Tibial nerve (tissue), 4 donors: ENCODE measurements around the gene EML6. TPM values are rescaled to one million over a fixed set of nuclear protein-coding genes. Genes with fewer than 3 reads are reported as not detected.

Source experiments
- DNase-seq, 2 donors: peaks; one replicate each; pipeline ENCODE4 v3.0.0-alpha.2; 2019; ENCODE audit warnings: low spot score in 2 of 2
- H3K27ac ChIP-seq, 4 donors: fragments of 200-600 bp; sonication (generic) in 3 of 4; one replicate each; pipeline ENCODE4 v1.5.1; 2017 to 2019; ENCODE audit warnings: mild to moderate bottlenecking in 1 of 4
- H3K27me3 ChIP-seq, 2 donors: fragments of 200-600 bp; sonication (generic) in 1 of 2; one replicate each; pipeline versions ENCODE4 v1.5.1 to v1.6.0; 2017 to 2019
- H3K36me3 ChIP-seq, 3 donors: fragments of 200-600 bp; sonication (generic); one replicate each; pipeline ENCODE4 v1.5.1; 2018 to 2019
- H3K4me1 ChIP-seq, 4 donors: fragments of 200-600 bp; sonication (generic) in 3 of 4; one replicate each; pipeline ENCODE4 v1.5.1; 2017 to 2019
- H3K4me3 ChIP-seq, 4 donors: fragments of 200-600 bp; sonication (generic) in 3 of 4; one replicate each; pipeline ENCODE4 v1.5.1; 2017 to 2019; ENCODE audit warnings: mild to moderate bottlenecking in 1 of 4, moderate library complexity in 1 of 4
- H3K9me3 ChIP-seq, 4 donors: fragments of 200-600 bp; sonication (generic) in 3 of 4; one replicate each; pipeline ENCODE4 v1.5.1; 2017 to 2019
- EP300 ChIP-seq, 2 donors: sonication (generic); formaldehyde crosslinking; IDR thresholded peaks; one replicate each; pipeline ENCODE4 v1.6.1; 2017; ENCODE audit warnings: antibody characterized with exemption in 2 of 2, mild to moderate bottlenecking in 1 of 2
- POLR2A ChIP-seq, 2 donors: fragments of 450-650 bp; IDR thresholded peaks; one replicate each; pipeline ENCODE4 v1.6.1; 2017; ENCODE audit warnings: antibody characterized with exemption in 2 of 2, mild to moderate bottlenecking in 2 of 2, moderate library complexity in 2 of 2
- WGBS, 2 donors: methylation state at CpG; one replicate each; pipeline ENCODE4 v1.1.5; 2018; 5-methylcytosine and 5-hydroxymethylcytosine counted together
- total RNA-seq, 4 donors: library from RNA; depleted of rRNA; stranded (reverse); fragments of >200 nt; gene quantifications; one replicate each; pipeline ENCODE4 v1.1.0, GENCODE V29; 2016
- TF ChIP-seq, protein P1 (sequence below), 5 experiments: fragments of 200-600 bp in 3 of 5; fragments of 450-650 bp in 2 of 5; sonication (generic) in 3 of 5; IDR thresholded peaks; one replicate each; pipeline ENCODE4 v1.5.1; 2016 to 2019; ENCODE audit warnings: antibody characterized with exemption in 5 of 5, mild to moderate bottlenecking in 3 of 5, moderate library complexity in 2 of 5

EML6 gene
- total RNA-seq, 4 donors from 2014 or later: 0.60 to 18.0 (median 0.93) TPM

DNA sequence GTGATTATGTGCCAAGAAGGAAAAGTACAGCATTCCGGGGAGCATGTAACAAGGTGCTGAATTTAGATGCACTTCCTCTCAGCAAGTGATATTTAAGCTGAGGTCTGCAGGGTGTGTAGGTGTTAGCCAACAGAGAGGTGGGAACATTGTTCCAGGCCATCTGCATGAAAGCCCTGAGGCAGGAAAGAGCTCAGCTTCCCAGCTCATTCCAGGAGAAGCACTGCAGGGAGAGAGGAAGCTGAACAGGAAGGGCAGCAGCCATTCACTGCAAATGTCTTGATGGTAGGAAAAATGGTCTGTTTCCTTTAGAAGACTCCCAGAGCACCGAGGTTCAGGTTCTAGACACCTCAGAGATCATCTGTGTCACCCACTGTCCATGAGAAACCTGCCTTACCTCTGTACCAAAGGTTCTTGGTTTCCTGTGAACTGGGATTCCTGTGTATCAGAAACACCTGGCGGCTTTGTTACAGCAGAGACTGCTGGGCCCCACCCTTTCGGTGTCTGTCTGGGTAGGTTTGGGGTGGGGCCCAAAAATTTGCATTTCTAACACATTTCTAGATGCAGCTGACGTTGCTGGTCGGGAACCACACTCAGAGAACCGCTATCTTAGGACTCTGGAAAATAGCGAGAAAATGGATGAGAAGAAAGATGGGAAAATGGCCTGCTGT is 242.8 kb downstream of the EML6 start:
- H3K27ac ChIP-seq: no peak overlapping the region
- no peak overlapping the region for H3K4me3 ChIP-seq
- peaks cover 0 to 26% (median 0%) of the 10 kb centered on the region in 3 donors for H3K36me3 ChIP-seq
- no peaks in the 10 kb centered on the region for H3K27me3 ChIP-seq
- no peaks in the 10 kb centered on the region for H3K9me3 ChIP-seq
- WGBS, 2 donors: 82 to 85% methylated on average over 8 of the region's 8 CpGs
- no peak for DNase-seq
- TF ChIP-seq EP300 (IDR thresholded peaks at IDR 0.05): no peak
- peaks cover 0 to 34% (median 0%) of the 10 kb centered on the region in 4 donors for H3K4me1 ChIP-seq

DNA sequence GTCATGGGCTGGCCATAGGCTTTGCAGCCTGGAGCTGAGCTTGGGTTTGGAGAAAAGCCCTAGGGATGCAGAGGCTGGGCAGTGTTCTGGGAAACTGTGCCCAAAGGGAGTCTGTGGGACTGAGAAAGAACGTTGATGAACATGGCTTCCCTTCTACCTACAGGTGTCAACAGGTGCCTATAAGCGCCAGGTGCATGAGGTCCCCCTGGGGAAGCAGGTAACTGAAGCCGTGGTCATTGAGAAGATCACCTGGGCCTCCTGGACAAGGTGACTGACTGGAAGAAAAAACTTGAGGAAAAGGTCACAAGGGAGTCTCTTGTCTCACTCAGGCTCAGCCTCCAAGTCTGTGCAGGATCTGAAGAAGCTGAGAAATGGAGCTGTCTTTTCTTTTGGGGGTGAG is 243.4 kb downstream of the EML6 start:
- H3K27ac ChIP-seq: no peak overlapping the region
- H3K4me3 ChIP-seq: no peak overlapping the region
- 89 to 95% methylated on average over 3 of the region's 3 CpGs for WGBS, 2 donors
- H3K36me3 ChIP-seq: peaks cover 0 to 31% (median 0%) of the 10 kb centered on the region in 3 donors
- DNase-seq: no peak
- H3K9me3 ChIP-seq: no peaks in the 10 kb centered on the region
- TF ChIP-seq EP300 (IDR thresholded peaks at IDR 0.05): no peak
- TF ChIP-seq POLR2A (IDR thresholded peaks at IDR 0.05): no peak
- TF ChIP-seq, protein P1, sequence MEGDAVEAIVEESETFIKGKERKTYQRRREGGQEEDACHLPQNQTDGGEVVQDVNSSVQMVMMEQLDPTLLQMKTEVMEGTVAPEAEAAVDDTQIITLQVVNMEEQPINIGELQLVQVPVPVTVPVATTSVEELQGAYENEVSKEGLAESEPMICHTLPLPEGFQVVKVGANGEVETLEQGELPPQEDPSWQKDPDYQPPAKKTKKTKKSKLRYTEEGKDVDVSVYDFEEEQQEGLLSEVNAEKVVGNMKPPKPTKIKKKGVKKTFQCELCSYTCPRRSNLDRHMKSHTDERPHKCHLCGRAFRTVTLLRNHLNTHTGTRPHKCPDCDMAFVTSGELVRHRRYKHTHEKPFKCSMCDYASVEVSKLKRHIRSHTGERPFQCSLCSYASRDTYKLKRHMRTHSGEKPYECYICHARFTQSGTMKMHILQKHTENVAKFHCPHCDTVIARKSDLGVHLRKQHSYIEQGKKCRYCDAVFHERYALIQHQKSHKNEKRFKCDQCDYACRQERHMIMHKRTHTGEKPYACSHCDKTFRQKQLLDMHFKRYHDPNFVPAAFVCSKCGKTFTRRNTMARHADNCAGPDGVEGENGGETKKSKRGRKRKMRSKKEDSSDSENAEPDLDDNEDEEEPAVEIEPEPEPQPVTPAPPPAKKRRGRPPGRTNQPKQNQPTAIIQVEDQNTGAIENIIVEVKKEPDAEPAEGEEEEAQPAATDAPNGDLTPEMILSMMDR (IDR thresholded peaks at IDR 0.05): no peak
- no peaks in the 10 kb centered on the region for H3K27me3 ChIP-seq
- H3K4me1 ChIP-seq: peaks cover 0 to 34% (median 0%) of the 10 kb centered on the region in 4 donors

DNA sequence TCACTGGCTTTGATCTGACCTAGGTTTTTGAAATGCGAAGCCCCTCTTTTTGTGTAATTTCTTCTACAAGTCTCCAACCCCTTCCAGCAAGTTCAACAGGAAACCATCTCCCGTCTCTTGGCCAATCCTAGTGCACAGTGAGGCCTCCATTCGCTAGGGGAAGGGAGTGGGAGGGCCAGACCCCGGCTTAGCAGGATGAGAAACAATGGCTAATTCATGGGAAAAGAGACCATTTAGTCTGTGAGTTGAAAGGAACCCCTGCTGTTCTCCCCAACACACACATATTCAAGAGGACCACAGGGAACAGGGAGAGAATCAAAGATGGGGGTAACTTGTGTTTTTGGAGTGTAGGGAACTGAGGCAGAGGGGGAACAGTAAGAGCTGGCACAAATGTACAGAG is 243.8 kb downstream of the EML6 start:
- no peaks in the 10 kb centered on the region for H3K9me3 ChIP-seq
- H3K4me1 ChIP-seq: peaks cover 0 to 34% (median 0%) of the 10 kb centered on the region in 4 donors
- no peak overlapping the region for H3K4me3 ChIP-seq
- H3K36me3 ChIP-seq: peaks cover 0 to 32% (median 0%) of the 10 kb centered on the region in 3 donors
- H3K27me3 ChIP-seq: no peaks in the 10 kb centered on the region
- no peak overlapping the region for H3K27ac ChIP-seq
- 26 to 43% methylated on average over 4 of the region's 4 CpGs for WGBS, 2 donors
- TF ChIP-seq, protein P1 (IDR thresholded peaks at IDR 0.05): no peak
- TF ChIP-seq POLR2A (IDR thresholded peaks at IDR 0.05) (no peak), EP300 (IDR thresholded peaks at IDR 0.05) (no peak)
- DNase-seq: no peak

DNA sequence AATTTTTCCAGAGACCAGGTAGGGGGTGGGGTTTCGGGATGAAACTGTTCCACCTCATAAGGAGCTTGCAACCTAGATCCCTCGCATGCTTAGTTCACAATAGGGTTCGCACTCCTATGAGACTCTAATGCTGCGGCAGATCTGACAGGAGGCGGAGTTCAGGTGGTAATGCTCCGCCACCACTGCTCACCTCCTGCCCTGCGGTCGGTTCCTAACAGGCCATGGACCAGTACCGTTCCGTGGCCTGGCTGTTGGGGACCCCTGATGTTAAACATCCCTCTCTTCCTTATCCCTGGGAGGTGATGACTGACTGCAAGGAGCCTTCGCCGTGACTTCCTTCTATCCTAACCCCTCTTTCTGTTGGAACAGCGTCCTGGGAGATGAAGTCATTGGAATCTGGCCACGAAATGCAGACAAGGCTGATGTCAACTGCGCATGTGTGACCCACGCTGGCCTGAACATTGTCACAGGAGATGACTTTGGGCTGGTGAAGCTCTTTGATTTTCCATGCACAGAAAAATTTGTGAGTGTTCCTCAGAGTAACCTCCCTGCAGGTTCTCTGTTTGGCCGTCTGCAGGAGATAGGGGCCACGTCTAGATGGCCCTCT is 244.4 kb downstream of the EML6 start:
- no peak overlapping the region for H3K27ac ChIP-seq
- H3K4me1 ChIP-seq: peaks cover 0 to 35% (median 0%) of the 10 kb centered on the region in 4 donors
- H3K4me3 ChIP-seq: no peak overlapping the region
- no peak for DNase-seq
- peaks cover 0 to 32% (median 0%) of the 10 kb centered on the region in 3 donors for H3K36me3 ChIP-seq
- 75 to 83% methylated on average over 18 of the region's 18 CpGs for WGBS, 2 donors
- no peaks in the 10 kb centered on the region for H3K27me3 ChIP-seq
- TF ChIP-seq, protein P1 (IDR thresholded peaks at IDR 0.05): no peak
- TF ChIP-seq POLR2A (IDR thresholded peaks at IDR 0.05): no peak
- TF ChIP-seq EP300 (IDR thresholded peaks at IDR 0.05): no peak
- no peaks in the 10 kb centered on the region for H3K9me3 ChIP-seq

DNA sequence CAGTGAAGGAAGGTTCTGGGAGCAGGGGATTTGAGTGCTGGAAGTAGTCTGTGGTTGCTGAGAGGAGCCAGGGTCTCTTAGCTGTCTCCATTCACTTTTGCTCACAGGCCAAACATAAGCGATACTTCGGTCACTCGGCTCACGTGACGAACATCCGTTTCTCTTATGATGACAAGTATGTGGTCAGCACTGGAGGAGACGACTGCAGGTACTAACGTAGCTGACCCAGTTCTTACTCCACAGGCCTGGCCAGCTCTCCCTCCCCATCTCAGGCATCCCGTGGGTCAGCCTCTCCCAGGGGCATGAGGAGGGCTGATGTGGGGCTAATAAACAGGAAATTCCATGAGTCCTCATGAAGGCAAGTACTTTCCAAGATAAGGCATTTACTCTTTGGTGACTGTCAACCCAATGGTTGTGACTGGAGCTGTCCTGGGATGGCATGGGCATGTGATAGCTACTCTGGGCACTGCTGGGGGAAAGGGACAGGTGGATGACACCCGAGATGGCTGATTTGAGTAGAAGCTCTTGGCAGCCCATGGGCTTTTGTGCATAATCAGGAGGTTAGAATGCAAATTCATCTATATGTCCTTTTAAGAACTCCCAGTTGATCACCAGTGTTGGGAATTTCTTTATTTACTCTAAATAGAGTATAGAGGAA is 245.2 kb downstream of the EML6 start:
- no peaks in the 10 kb centered on the region for H3K27me3 ChIP-seq
- no peak for DNase-seq
- no peak overlapping the region for H3K27ac ChIP-seq
- peaks cover 0 to 37% (median 0%) of the 10 kb centered on the region in 3 donors for H3K36me3 ChIP-seq
- H3K9me3 ChIP-seq: no peaks in the 10 kb centered on the region
- 88% methylated on average over 10 of the region's 10 CpGs for WGBS, 2 donors
- TF ChIP-seq, protein P1 (IDR thresholded peaks at IDR 0.05): no peak
- TF ChIP-seq POLR2A (IDR thresholded peaks at IDR 0.05) (no peak), EP300 (IDR thresholded peaks at IDR 0.05) (no peak)
- no peak overlapping the region for H3K4me3 ChIP-seq
- H3K4me1 ChIP-seq: peaks cover 0 to 44% (median 0%) of the 10 kb centered on the region in 4 donors
